ENCODE results near the gene ERAS. TPM values are rescaled to one million over a fixed set of nuclear protein-coding genes. Genes with fewer than 3 reads are reported as not detected.

Gene ERAS
- total RNA-seq, 1 donor from 2014 or later = 0.22 TPM

DNA sequence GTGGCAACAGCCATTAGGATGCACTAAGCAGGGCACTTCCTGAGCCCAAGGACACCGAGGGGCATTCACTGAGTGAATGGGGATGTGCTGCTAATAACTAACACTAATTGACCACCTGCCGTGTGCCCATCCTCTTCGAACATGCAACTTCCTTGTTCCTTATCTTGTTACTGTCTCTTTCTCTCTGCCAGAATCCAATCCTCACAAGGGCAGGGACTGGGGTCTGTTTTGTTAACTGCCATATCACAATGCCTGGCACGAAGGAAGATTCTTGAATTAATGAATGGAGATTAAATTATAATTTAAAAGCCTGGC, 1.3 kb downstream of the ERAS start:
- Mint-ChIP-seq H3K9me3 (ENCODE audit: low read depth) (peaks cover 12% of the 10 kb centered on the region), H3K4me3 (ENCODE audit: unreplicated experiment) (no peak overlapping the region), H3K36me3 (ENCODE audit: low read depth) (peaks cover 20% of the 10 kb centered on the region), H3K4me1 (ENCODE audit: low read depth) (no peaks in the 10 kb centered on the region), H3K27ac (ENCODE audit: unreplicated experiment) (no peak overlapping the region), H3K27me3 (ENCODE audit: low read depth) (no peaks in the 10 kb centered on the region)
- DNase-seq (ENCODE audit: low spot score) = no peak
- TF ChIP-seq, protein P1, sequence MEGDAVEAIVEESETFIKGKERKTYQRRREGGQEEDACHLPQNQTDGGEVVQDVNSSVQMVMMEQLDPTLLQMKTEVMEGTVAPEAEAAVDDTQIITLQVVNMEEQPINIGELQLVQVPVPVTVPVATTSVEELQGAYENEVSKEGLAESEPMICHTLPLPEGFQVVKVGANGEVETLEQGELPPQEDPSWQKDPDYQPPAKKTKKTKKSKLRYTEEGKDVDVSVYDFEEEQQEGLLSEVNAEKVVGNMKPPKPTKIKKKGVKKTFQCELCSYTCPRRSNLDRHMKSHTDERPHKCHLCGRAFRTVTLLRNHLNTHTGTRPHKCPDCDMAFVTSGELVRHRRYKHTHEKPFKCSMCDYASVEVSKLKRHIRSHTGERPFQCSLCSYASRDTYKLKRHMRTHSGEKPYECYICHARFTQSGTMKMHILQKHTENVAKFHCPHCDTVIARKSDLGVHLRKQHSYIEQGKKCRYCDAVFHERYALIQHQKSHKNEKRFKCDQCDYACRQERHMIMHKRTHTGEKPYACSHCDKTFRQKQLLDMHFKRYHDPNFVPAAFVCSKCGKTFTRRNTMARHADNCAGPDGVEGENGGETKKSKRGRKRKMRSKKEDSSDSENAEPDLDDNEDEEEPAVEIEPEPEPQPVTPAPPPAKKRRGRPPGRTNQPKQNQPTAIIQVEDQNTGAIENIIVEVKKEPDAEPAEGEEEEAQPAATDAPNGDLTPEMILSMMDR (IDR thresholded peaks at IDR 0.05) = no peak

DNA sequence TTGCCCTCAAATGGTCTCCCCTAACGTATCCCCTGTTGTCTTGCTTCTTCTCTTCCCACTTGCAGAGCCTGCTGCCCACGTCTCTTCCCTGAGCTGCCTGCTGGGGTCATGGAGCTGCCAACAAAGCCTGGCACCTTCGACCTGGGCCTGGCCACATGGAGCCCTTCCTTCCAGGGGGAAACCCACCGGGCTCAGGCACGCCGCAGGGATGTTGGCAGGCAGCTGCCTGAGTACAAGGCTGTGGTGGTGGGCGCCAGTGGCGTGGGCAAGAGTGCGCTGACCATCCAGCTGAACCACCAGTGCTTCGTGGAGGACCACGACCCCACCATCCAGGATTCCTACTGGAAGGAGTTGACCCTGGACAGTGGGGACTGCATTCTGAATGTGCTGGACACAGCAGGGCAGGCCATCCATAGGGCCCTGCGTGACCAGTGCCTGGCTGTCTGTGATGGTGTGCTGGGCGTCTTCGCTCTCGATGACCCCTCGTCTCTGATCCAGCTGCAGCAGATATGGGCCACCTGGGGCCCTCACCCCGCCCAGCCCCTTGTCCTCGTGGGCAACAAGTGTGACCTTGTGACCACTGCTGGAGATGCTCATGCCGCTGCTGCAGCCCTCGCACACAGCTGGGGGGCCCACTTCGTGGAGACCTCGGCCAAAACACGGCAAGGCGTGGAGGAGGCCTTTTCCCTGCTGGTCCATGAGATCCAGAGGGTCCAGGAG, 2.9 kb downstream of the ERAS start:
- TF ChIP-seq, protein P1 (IDR thresholded peaks at IDR 0.05) = no peak
- H3K4me3 Mint-ChIP-seq (ENCODE audit: unreplicated experiment) = no peak overlapping the region
- H3K27me3 Mint-ChIP-seq (ENCODE audit: low read depth) = no peaks in the 10 kb centered on the region
- H3K9me3 Mint-ChIP-seq (ENCODE audit: low read depth) = peaks cover 14% of the 10 kb centered on the region
- H3K36me3 Mint-ChIP-seq (ENCODE audit: low read depth) = peaks cover 16% of the 10 kb centered on the region
- peaks cover 10% of the 10 kb centered on the region for H3K4me1 Mint-ChIP-seq (ENCODE audit: low read depth)
- no peak for DNase-seq (ENCODE audit: low spot score)
- H3K27ac Mint-ChIP-seq (ENCODE audit: unreplicated experiment) = no peak overlapping the region

DNA sequence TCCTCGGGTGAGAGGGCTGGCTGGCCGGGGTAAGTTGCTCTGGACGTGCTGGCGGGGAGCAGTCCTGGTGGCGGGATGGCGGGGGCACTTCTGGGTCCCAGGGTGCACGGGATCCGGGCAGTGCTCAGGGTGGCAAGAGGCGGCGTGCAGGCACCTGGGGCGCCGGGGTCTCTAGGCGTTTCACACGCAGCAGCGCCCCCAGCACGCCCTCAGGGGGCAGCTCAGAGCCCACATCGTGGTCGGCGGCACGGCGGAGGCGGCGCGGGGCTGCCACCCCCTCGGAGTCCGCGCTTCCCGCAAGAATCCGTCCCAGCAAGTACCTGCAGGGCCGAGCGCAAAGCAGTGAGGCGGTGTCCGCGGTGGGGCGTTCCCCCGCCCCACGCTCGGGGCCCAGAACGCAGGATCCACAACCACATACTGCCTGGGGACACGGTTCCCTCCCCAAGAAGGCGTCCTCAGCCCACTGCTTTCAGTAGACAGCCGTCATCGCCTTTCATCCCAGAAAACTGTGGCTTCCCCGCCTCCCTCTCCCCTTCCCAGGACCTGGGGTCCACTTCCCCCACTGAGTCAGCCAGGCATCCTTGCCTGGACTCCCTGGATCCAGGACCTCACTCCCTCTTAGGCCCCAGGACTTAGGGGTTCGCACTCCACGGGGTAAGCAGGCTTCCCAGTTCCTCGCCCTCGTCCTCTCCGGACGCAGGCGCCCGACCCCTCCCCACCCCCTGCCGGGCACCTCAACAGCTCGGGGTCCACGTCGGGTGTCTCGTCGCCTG, 5.0 kb downstream of the ERAS start:
- peaks cover 5% of the 10 kb centered on the region for H3K36me3 Mint-ChIP-seq (ENCODE audit: low read depth)
- no peaks in the 10 kb centered on the region for H3K27me3 Mint-ChIP-seq (ENCODE audit: low read depth)
- H3K4me3 Mint-ChIP-seq (ENCODE audit: unreplicated experiment) = no peak overlapping the region
- H3K27ac Mint-ChIP-seq (ENCODE audit: unreplicated experiment) = no peak overlapping the region
- H3K4me1 Mint-ChIP-seq (ENCODE audit: low read depth) = peaks cover 17% of the 10 kb centered on the region
- TF ChIP-seq, protein P1 (IDR thresholded peaks at IDR 0.05) = no peak
- no peak for DNase-seq (ENCODE audit: low spot score)
- peaks cover 8% of the 10 kb centered on the region for H3K9me3 Mint-ChIP-seq (ENCODE audit: low read depth)

DNA sequence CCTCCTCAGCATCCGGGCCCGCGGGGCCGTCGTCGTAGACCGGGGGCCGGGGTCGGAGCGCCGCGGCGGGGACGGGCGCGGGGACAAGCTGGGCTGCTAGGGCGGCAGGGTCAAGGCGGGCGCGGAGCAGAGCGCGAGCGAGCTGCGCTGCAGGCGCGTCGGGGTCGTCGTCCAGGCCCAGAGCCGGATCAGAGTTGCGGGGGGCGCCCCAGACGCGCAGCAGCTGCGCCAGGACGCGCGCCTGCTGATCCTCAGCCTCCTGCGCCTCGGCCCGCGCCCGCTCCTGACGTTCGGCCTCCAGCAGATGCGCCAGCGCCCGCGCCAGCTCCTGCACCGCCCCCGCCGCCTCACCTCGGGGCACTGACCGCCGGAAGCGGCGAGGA, 5.6 kb downstream of the ERAS start:
- peaks cover 11% of the 10 kb centered on the region for H3K9me3 Mint-ChIP-seq (ENCODE audit: low read depth)
- H3K27me3 Mint-ChIP-seq (ENCODE audit: low read depth) = peaks cover 2% of the 10 kb centered on the region

DNA sequence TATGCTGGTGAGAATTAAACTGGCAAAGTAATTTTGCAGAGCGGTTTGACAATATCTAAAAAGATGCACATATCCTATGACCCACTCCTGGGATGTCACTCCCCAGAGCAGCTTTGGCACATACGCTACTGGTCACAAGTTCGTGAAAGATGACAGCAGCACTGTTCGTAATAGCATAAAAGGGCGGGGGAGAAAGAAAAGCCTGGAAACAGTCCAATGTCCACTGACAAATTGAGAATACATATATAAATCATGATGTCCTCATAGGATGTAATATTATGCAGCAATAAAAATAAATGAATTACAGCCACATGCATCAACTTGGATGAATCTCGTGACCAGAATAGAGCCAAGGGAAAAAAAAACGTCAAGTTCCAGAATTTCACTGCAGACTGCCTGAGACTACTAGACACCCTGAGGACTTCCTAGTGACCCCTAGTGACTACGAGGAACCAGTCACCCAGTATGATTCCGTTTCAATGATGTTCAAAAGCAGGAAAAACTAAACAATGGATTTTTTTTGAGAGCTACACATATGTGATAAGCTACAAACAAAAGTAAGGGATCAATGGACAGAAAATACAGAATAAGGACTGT, 7.3 kb downstream of the ERAS start:
- peaks cover 6% of the 10 kb centered on the region for H3K9me3 Mint-ChIP-seq (ENCODE audit: low read depth)
- H3K27ac Mint-ChIP-seq (ENCODE audit: unreplicated experiment) = peak overlapping the region; percentile 10
- peaks cover 17% of the 10 kb centered on the region for H3K4me1 Mint-ChIP-seq (ENCODE audit: low read depth)
- TF ChIP-seq, protein P1 (IDR thresholded peaks at IDR 0.05) = peak; percentile 29
- peak overlapping the region; percentile 81 for H3K4me3 Mint-ChIP-seq (ENCODE audit: unreplicated experiment)
- H3K27me3 Mint-ChIP-seq (ENCODE audit: low read depth) = peaks cover 2% of the 10 kb centered on the region
- no peaks in the 10 kb centered on the region for H3K36me3 Mint-ChIP-seq (ENCODE audit: low read depth)
- no peak for DNase-seq (ENCODE audit: low spot score)

More for the DNA sequence above, 5.6 kb downstream of the ERAS start:
- TF ChIP-seq, protein P1 (IDR thresholded peaks at IDR 0.05) = no peak
- DNase-seq (ENCODE audit: low spot score) = no peak
- Mint-ChIP-seq H3K4me1 (ENCODE audit: low read depth) (peaks cover 17% of the 10 kb centered on the region), H3K36me3 (ENCODE audit: low read depth) (peaks cover 5% of the 10 kb centered on the region), H3K4me3 (ENCODE audit: unreplicated experiment) (no peak overlapping the region), H3K27ac (ENCODE audit: unreplicated experiment) (no peak overlapping the region)

All from chondrocyte (in vitro differentiated cells).